ENCODE results near the gene AMER3. TPM values are rescaled to one million over a fixed set of nuclear protein-coding genes. Genes with fewer than 3 reads are reported as not detected.

AMER3 gene
- total and polyA plus RNA-seq, 10 of the 15 experiments (the other 5 are each of a cell fraction or from before 2014, with no cell fraction given), result not detected

DNA sequence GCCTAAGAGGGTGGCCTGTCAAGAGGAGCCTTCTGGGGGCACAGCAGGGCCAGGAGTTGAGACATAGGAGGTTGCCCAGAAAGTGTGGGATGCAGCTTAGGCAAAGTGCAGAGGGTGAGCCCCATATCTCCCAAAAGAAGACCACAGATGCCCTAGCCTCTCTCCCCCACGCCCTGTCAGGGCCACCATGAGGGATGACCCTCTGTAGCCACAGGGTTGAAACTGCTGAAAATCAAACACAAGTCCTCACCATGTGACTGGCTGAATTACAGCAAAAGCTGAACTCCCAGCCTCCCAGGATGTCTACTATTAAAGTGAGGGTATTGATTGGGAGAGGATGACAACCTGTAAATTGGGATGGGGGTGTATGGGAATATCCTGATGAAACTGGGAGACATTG, 44.0 kb downstream of the AMER3 start:
- no peak overlapping the region for H3K9ac ChIP-seq (ENCODE audit: control insufficient read depth, insufficient read depth, low read length)
- FAIRE-seq (no peak), ATAC-seq (no peak), DNase-seq (ENCODE audit: low read depth, low spot score) (no peak)
- ChIA-PET POLR2A (no interaction called here), RAD21 (ENCODE audit: unreplicated experiment) (interaction anchor here (1.2 to 4.3 kb wide), 6 partner anchors 21 to 121 kb away, joined by 3 to 32 read pairs (median 8); no protein-coding TSS in a partner anchor), SMC1A (ENCODE audit: uncharacterized antibody, unreplicated experiment) (interaction anchor here (0.9 to 3.1 kb wide), 6 partner anchors 24 to 124 kb away, joined by 3 to 22 read pairs (median 4); no protein-coding TSS in a partner anchor), CTCF (interaction anchor here (0.6 to 12.4 kb wide), 10 partner anchors 14 to 122 kb away, joined by 3 to 265 read pairs (median 4); no protein-coding TSS in a partner anchor)
- intact Hi-C loops (cut with micrococcal nuclease; ENCODE audit: unreplicated experiment), result no loop called here
- TF ChIP-seq TCF12 (IDR thresholded peaks at IDR 0.05; ENCODE audit: low read depth, low read length) (no peak), SPI1 (IDR thresholded peaks at IDR 0.05; ENCODE audit: borderline replicate concordance, insufficient read depth, low read depth, low read length) (no peak), ZSCAN29 (IDR thresholded peaks at IDR 0.05) (no peak), SMAD5 (IDR thresholded peaks at IDR 0.05; ENCODE audit: low read depth) (no peak), RBBP5 (conservative IDR thresholded peaks at IDR 0.05) (no peak), TCF7 (IDR thresholded peaks at IDR 0.05; ENCODE audit: borderline replicate concordance) (no peak), IKZF1 (conservative IDR thresholded peaks at IDR 0.05) (no peak)
- TF ChIP-seq, protein P1, sequence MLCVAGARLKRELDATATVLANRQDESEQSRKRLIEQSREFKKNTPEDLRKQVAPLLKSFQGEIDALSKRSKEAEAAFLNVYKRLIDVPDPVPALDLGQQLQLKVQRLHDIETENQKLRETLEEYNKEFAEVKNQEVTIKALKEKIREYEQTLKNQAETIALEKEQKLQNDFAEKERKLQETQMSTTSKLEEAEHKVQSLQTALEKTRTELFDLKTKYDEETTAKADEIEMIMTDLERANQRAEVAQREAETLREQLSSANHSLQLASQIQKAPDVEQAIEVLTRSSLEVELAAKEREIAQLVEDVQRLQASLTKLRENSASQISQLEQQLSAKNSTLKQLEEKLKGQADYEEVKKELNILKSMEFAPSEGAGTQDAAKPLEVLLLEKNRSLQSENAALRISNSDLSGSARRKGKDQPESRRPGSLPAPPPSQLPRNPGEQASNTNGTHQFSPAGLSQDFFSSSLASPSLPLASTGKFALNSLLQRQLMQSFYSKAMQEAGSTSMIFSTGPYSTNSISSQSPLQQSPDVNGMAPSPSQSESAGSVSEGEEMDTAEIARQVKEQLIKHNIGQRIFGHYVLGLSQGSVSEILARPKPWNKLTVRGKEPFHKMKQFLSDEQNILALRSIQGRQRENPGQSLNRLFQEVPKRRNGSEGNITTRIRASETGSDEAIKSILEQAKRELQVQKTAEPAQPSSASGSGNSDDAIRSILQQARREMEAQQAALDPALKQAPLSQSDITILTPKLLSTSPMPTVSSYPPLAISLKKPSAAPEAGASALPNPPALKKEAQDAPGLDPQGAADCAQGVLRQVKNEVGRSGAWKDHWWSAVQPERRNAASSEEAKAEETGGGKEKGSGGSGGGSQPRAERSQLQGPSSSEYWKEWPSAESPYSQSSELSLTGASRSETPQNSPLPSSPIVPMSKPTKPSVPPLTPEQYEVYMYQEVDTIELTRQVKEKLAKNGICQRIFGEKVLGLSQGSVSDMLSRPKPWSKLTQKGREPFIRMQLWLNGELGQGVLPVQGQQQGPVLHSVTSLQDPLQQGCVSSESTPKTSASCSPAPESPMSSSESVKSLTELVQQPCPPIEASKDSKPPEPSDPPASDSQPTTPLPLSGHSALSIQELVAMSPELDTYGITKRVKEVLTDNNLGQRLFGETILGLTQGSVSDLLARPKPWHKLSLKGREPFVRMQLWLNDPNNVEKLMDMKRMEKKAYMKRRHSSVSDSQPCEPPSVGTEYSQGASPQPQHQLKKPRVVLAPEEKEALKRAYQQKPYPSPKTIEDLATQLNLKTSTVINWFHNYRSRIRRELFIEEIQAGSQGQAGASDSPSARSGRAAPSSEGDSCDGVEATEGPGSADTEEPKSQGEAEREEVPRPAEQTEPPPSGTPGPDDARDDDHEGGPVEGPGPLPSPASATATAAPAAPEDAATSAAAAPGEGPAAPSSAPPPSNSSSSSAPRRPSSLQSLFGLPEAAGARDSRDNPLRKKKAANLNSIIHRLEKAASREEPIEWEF (IDR thresholded peaks at IDR 0.05; ENCODE audit: insufficient replicate concordance, low read depth, low read length), result no peak
- TF ChIP-seq, protein P2, sequence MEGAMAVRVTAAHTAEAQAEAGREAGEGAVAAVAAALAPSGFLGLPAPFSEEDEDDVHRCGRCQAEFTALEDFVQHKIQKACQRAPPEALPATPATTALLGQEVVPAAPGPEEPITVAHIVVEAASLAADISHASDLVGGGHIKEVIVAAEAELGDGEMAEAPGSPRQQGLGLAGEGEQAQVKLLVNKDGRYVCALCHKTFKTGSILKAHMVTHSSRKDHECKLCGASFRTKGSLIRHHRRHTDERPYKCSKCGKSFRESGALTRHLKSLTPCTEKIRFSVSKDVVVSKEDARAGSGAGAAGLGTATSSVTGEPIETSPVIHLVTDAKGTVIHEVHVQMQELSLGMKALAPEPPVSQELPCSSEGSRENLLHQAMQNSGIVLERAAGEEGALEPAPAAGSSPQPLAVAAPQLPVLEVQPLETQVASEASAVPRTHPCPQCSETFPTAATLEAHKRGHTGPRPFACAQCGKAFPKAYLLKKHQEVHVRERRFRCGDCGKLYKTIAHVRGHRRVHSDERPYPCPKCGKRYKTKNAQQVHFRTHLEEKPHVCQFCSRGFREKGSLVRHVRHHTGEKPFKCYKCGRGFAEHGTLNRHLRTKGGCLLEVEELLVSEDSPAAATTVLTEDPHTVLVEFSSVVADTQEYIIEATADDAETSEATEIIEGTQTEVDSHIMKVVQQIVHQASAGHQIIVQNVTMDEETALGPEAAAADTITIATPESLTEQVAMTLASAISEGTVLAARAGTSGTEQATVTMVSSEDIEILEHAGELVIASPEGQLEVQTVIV (IDR thresholded peaks at IDR 0.05; ENCODE audit: borderline replicate concordance, partially characterized antibody), result no peak
- TF ChIP-seq, protein P3, sequence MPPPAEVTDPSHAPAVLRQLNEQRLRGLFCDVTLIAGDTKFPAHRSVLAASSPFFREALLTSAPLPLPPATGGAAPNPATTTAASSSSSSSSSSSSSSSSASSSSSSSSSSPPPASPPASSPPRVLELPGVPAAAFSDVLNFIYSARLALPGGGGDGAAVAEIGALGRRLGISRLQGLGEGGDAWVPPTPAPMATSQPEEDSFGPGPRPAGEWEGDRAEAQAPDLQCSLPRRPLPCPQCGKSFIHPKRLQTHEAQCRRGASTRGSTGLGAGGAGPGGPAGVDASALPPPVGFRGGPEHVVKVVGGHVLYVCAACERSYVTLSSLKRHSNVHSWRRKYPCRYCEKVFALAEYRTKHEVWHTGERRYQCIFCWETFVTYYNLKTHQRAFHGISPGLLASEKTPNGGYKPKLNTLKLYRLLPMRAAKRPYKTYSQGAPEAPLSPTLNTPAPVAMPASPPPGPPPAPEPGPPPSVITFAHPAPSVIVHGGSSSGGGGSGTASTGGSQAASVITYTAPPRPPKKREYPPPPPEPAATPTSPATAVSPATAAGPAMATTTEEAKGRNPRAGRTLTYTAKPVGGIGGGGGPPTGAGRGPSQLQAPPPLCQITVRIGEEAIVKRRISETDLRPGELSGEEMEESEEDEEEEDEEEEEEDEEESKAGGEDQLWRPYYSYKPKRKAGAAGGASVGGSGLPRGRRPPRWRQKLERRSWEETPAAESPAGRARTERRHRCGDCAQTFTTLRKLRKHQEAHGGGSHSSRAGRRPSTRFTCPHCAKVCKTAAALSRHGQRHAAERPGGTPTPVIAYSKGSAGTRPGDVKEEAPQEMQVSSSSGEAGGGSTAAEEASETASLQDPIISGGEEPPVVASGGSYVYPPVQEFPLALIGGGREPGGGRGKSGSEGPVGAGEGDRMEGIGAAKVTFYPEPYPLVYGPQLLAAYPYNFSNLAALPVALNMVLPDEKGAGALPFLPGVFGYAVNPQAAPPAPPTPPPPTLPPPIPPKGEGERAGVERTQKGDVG (CRISPR knock-in tag; IDR thresholded peaks at IDR 0.05), result no peak
- no TSS peak for BruUV-seq (replicated peaks)
- no peak overlapping the region for H3K4me2 ChIP-seq (ENCODE audit: control insufficient read depth, insufficient read depth)
- 69% methylated on average over 1 of the region's 1 CpG for WGBS (ENCODE audit: insufficient coverage, insufficient replicate concordance, low lambda C conversion rate, missing lambda C conversion rate)
- H3K9me3 ChIP-seq (replicated peaks; ENCODE audit: control insufficient read depth, insufficient read depth, low read length), result no peaks in the 10 kb centered on the region
- no peaks in the 10 kb centered on the region for H3K36me3 ChIP-seq (ENCODE audit: control insufficient read depth in 2 of 2, insufficient read depth in 2 of 2, low read length in 1 of 2)
- no peaks in the 10 kb centered on the region for H3K4me1 ChIP-seq (ENCODE audit: control insufficient read depth, insufficient read depth, low read length)
- no peaks in the 10 kb centered on the region for H3K79me2 ChIP-seq (ENCODE audit: control insufficient read depth, insufficient read depth, low read length)
- no peaks in the 10 kb centered on the region for H3K27me3 ChIP-seq (replicated peaks in 1 of 2; ENCODE audit: control insufficient read depth in 2 of 2, insufficient read depth in 2 of 2, low read length in 1 of 2)
- H3K27ac ChIP-seq (ENCODE audit: control insufficient read depth, insufficient read depth), result no peak overlapping the region
- H3K4me3 ChIP-seq, result no peak overlapping the region
- no peak overlapping the region for H2AFZ ChIP-seq (ENCODE audit: control insufficient read depth, low read depth, low read length)
- in situ Hi-C loops (cut with MboI), result no loop called here
- H4K20me1 ChIP-seq (ENCODE audit: control insufficient read depth, insufficient read depth), result no peaks in the 10 kb centered on the region
